HG03457 (cell line): Measurements from ENCODE around the gene GLIPR1L2.
"Not testable (repeated sequence)": the region's sequence is repeated elsewhere in the genome, so short reads cannot be mapped to it uniquely, and the experiment has no call there.

Experiments used
- ATAC-seq: cut with Tn5 transposase; IDR thresholded peaks from one replicate; pipeline ENCODE4 v1.9.1; 2021; ENCODE audit warnings: moderate number of reproducible peaks; ENCODE audit not compliant: unreplicated experiment

The GLIPR1L2 gene

DNA sequence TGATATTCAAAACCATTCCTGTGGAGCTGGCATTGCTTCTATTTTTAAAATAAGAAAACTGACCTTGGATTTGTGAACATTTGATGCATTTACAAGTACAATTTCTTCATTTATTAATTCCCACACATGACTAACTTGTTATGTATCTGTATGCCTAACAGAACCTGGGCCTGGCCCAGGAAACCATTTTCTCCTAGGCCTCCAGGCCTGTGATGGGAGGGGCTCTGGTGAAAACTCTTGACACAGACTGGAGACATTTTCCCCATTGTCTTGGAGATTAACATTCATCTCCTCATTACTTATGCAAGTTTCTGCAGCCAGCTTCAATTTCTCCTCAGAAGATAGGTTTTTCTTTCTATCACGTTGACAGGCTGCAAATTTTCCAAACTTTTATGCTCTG lies 42.0 kb downstream of the GLIPR1L2 start:
- no peak for ATAC-seq

DNA sequence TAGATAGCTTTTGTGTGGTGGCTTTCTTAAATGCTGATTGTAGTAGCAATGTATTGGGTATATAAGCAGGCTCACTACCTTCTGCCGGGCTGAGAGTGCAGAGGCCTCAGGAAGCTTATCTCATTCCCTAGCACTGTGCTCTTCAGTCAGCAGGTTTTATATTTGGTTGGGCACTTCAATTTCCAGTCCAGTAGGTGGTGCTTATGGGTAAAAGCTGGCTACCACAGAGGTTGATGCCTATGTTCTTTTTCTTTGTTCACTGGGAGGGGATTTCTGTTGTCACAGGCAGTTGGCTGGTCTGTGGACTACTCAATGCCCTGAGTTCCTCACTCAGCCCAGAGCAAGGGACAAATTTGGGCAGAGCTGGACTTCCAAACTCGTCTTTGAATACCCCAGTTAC lies 46.7 kb downstream of the GLIPR1L2 start:
- ATAC-seq: no peak

DNA sequence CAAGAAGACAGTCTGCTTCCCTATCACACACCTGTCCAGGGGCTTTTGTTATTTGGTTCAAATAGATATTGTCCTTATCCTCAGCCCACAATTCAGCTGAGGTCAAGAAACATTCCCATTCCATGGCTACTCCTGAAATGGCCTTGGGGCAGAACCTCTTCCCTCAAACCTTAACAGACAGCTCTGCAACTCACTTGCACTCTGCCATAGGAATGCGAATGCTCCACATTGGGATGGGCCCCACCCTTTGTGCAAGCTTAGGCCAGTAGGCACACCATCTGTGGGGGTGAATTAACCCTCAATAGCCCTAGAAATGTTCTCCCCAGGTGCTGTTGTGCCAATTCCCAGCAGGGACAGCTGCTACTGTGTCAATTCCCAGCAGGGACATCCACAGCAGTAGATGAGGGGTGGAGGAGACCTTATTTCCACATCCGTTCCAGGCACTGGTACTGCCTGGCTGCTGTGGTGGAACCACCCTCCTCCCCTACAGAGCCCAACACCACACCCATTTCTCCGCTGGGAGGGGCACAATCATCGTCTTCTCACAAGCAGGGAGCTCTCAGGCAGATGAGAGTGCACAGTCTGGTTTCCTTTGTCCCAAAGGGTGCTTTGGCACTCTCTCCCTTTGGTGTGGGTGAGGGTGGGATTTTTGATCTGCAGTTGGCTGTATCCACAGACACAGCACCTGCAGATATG lies 47.3 kb downstream of the GLIPR1L2 start:
- ATAC-seq: no peak

DNA sequence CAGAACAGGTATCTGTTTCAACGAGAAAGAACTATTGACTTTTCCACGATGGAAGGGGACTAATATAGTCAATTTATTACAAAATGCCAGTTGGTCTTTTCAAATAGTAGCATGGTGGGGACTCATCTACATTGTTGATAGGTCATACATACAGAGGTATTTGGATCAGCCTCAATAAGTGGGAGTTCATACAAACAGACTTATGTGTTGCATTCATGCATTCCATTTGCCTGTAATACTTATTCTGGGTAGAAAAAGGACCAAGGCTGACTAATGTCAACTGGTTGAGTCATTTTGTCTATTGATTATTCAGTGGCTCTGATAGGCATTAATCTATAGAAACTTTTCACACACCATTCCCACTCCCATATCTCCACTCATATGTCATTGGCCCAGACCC lies 48.2 kb downstream of the GLIPR1L2 start:
- no peak for ATAC-seq

DNA sequence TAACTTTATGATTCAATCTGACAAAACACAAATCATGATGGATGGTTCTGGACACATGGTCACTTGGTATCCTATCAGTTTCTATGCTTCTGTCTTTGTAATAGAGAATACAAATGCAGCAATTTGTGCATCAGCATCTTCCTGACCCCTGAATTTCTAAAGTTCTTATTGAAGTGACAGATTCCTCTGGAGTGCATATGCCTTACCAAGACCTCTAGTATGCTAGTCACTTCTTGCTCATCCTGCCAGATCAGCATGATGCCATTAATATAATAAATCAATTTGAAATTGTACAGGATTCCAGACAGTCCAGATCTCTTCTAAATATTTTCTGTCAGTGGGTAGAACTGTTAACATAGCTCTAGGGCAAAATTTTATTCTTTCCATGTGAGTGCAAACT lies 49.0 kb downstream of the GLIPR1L2 start:
- no peak for ATAC-seq

DNA sequence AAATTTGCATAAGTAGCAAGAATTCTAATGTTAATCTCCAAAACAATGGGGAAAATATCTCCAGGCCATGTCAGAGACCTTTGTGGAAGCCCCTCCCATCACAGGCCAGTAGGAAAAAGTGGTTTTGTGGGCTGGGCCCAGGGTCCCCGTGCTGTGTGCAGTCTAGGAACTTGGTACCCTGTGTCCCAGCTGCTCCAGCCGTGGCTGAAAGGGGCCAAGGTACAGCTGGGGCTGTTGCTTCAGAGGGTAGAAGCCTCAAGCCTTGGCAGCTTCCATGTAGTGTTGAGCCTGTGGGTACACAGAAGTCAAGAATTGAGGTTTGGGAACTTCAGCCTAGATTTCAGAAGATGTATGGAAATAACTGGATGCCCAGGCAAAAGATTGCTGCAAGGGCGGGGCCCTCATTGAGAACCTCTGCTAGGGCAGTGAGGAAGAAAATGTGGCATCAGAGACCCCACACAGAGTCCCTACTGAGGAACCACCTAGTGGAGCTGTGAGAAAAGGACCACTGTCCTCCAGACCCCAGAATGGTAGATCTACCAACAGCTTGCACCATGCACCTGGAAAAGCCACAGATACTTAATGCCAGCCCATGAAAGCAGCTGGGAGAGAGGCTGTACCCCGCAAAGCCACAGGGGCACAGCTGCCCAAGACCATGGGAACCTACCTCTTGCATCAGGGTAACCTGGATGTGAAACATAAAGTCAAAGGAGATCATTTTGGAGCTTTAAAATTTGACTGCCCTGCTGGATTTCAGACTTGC lies 51.0 kb downstream of the GLIPR1L2 start:
- not testable (repeated sequence) for ATAC-seq

DNA sequence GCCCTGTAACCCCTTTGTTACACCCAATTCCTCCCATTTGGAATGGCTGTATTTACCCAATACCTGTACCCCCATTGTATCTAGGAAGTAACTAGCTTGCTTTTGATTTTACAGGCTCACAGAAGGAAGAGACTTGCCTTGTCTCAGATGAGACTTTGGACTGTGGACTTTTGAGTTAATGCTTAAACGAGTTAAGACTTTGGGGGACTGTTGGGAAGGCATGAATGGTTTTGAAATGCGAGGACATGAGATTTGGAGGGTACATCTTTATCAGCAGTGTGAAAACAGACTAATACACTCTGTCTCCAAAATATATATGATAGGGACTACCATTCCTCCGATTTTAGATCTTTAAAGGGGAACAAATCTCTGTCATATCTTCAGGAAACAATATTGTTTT lies 51.6 kb downstream of the GLIPR1L2 start:
- ATAC-seq: not testable (repeated sequence)

DNA sequence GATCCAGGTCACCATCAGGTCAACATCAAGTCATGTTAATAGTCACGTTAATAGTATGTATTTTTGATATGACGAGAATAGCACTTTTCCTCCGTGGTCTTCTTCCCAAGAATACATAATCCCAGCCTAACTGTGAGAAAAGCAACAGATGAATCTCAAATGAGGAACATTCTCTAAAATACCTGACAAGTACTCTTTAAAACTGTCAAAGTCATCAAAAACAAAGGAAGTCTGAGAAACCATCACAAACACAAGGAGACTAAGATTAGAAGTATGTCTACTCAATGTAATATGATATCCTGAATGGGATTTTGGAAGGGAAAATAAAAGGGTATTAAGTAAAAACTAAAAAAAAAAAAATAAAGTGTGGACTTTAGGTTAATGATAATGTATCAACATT lies 52.8 kb downstream of the GLIPR1L2 start:
- no peak for ATAC-seq

DNA sequence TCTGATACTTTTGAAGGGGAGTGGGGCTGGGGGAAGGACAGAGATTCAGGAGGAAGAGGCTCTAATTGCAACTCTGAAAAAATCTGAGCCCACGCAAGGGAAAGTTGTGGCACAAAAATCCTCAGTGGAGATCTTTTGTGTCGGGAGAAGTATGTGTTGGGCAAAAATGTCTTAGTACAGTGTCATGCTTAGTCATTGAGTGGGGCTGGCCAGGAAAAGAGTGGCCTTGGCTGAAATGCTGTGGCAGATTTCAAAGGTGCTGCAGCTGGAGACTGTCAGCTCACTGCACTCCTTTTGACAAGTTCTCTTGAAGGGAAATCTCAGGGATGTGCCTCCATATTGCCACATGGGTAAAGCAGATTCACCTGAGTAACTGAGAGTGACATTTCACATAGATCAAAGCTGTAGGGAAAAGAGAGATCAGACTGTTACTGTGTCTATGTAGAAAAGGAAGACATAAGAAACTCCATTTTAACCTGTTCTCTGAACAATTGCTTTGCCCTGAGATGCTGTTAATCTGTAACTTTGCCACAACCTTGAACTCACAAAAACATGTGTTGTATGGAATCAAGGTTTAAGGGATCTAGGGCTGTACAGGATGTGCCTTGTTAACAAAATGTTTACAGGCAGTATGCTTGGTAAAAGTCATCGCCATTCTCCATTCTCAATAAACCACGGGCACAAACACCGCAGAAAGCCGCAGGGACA lies 53.7 kb downstream of the GLIPR1L2 start:
- no peak for ATAC-seq

DNA sequence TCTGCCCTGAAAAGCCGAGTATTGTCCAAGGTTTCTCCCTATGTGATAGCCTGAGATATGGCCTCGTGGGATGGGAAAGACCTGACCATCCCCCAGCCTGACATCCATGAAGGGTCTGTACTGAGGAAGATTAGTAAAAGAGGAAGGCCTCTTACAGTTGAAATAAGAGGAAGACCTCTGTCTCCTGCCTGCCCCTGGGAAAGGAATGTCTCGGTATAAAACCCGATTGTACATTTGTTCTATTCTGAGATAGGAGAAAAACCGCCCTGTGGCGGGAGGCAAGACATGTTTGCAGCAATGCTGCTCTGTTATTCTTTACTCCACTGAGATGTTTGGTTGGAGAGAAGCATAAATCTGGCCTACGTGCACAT lies 54.2 kb downstream of the GLIPR1L2 start:
- not testable (repeated sequence) for ATAC-seq

DNA sequence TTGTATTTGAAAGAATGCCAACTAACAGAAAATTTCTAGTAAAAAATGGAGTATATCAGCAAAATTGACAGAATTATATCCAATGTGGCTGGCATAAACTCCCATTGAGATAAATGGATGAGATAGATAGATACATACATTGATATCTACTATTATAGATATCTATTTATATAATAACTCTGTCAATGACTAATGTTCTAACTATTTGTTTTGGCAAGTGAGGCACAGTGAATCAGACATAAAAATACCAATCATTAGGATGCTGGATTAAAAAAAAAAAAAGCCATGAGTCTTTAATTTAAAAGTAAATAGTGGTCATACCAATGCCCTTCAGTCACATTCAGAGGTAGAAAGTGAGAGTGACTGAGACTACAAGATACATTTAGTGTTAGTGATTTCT lies 56.0 kb downstream of the GLIPR1L2 start:
- ATAC-seq: no peak

DNA sequence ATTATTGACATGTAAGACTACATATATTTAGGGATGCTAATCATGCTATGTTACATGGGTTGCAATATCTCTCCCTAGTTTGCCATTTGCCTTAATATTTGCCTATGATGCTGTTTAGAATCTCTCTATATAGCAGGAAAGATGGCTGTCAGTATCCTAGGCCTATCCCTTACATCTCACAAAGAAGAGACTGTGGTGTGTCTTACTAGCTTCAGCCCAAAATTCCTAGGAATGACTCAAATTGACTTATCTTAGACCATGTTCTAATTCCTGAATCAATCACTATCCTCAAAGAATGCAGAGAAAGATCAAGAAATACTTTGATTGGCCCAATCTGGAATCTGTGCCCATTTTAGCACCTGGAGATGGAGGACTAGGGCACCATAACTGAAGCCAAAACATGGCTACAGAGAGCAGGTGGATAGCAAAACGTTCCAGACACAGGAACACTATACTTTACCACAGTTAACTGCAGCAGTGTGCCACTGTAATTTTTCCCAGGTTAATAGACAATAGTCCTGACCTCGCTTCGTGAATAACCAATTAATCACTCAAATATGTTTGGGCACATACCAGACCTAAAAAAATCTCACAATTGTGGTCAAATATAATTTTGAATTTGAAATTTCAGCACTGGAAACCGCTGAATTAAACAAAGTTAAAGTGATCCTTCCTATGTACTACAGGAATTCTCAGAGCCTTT lies 57.0 kb downstream of the GLIPR1L2 start:
- ATAC-seq: no peak

DNA sequence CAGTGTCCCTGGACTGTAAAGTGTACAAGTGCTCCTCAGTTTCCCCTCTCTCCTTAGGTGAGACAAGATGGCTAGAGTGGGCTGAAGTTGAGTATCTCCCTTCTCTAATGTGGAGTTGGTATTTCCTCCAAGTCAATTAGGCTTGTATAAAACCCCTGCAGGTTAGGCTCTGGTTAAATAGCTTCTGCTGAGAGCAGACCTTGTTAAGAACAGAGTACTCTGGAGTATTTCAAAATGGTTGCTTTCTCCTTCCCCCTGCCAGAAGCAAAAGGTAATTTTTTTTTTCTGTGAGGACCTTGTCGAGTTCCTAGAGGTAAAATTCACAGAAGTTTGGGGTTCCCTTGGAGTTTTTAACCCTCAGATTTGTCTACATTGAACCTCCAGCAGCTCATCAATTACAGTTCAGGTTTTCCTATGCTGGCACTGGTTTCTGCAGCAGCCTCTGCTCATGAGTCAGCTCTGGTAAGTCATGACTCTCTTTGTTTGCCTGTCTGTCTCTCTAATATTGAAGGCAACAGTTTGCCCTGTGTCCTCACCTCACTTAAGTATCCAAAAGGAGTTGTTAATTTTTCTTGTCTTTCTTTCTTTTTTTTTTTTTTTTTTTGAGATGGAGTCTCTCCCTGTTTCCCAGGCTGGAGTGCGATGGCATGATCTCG lies 61.9 kb downstream of the GLIPR1L2 start:
- no peak for ATAC-seq

DNA sequence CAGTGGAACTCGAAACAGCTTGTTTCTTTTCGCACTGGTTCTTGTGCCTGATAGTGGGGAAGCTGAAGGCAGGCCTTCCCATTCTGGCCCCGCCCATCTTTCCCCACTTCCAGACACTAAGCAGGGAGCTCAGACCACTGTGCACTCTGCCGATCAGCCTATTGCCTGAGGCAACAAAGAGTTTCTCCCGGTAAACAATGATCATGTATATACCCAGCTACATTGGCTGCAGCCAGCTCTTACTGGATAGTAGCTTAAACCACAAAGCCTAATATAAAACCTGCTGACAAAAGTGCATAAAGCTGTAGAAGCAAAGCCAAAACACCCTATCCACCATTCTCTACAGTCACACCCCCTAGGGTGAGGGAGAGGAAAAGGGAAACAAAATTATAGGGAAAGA lies 65.0 kb downstream of the GLIPR1L2 start:
- no peak for ATAC-seq

DNA sequence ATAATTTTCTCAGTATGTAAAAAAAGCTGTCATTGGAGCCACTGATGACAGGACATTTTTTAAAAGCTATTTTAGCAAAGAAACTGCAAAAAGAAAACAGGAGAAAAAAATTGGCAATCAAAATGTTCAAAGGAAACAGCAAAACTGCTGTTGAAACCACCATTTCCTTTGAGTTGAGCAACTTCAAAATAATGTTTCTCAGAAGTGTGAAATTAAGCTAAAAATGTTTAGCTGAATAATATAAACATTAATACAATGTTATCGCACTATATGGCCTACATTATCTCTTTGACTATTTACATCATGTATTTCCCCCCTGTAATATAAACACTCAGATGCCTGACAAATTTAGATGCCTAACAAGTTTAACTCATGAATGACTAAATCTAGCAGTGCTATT lies 66.3 kb downstream of the GLIPR1L2 start:
- ATAC-seq: no peak

DNA sequence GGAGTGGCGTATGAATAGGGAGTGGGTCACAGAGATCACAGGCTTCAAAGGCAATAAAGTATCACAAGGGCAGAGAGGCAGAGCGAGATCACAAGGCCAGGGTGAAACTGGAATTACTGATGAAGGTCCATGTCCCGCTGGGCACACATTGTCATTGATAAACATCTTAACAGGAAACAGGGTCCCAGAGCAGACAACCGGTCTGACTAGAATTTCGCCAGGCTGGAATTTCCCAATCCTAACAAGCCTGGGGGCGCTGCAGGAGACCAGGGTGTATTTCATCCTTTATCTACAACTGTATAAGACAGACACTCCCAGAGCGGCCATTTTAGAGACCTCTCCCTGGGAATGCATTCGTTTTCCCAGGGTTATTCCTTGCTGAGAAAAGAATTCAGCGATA lies 67.0 kb downstream of the GLIPR1L2 start:
- ATAC-seq: not testable (repeated sequence)

DNA sequence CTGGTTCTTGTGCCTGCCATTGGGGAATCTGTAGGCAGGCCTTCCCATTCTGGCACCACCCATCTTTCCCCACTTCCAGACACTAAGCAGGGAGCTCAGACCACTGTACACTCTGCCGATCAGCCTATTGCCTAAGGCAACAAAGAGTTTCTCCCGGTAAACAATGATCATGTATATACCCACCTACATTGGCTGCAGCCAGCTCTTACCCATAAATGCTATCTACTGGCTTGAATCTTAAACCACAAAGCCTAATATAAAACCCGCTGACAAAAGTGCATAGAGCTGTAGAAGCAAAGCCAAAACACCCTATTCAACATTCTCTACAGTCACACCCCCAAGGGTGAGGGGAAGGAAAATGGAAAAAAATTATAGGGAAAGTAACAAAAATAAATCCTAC lies 68.9 kb downstream of the GLIPR1L2 start:
- ATAC-seq: no peak

DNA sequence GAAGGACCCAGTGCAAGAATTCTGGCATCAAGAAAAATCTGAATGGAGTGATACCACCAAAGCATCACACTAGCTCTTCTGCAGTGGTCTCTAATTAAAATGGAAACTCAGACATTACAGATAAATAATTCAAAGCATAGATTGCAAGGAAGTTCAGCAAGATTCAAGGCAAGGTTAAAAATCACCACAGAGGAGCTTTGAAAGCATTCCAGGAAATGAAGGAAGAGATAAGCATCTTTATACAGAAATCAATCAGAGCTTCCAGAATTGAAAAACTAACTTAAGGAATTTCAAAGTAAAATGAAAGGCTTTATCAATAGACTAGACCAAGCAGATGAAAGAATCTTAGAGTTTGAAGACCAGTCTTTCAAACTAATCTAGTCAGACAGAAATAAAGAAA lies 69.3 kb downstream of the GLIPR1L2 start:
- ATAC-seq: no peak

DNA sequence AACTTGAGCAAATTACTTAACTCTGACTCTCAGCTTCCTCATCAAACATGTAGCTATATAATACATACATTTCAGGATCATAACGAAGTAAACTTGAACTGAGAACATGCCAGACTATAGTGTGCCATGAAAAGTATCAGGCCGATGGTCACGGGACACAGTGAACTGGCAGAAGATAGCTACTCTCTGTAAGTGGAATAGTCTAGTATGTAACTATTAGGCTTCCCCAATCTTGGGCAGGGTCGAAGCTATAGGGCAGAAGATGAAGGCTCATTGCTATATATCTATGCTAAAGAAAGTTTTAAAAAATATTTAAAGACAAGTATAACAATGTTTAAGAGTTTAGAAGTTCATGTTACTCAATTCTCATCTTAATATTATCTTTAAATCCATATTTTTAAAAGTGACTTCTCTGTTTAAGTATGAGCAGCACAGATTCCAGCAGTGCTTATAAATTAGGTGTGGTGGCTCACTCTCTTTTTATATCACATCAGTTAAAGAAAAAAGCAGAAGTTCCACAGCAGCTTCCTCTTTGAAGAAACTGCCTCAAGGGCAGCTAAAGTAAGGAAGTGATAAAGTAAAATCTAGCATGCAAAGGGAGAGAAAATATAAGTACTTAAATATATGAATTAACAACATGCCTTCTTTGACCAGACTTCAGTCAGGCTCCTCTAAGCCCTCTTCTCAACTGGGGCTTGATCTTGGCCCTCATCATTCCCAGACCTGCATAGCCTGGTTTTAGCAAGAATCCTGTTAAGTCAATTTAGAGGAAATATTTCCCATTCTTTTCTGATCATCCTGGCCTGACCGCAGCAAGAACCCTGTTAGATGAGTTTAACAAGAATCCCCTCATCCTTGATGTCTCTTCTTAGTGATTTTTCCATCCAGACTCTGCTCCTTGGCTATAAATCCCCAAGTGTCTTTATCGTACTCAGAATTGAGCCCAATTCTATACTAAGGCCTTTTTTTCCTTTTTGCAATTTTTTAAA lies 81.3 kb downstream of the GLIPR1L2 start:
- ATAC-seq: no peak

DNA sequence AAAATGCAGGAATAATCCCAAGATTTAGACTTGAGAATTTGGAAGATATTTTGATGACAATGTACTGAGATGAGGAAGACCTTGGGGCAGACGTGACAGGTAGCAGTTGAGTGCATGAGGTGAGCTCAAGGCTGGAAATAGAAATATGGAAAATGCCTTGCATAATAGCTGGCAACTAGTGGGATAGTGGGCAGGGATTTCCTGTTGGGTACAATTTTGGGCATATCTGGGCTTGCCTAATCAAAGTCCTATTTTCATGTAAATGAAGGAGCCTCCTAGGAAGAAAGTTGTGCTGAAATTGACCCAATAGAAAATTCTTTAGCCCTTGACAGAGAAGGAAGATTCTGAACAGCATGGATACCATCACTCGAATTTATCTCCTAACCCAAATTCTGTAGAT lies 83.2 kb downstream of the GLIPR1L2 start:
- ATAC-seq: no peak
